H9 (cell line): ENCODE data around the gene SLC44A2. TPM values are rescaled to one million over a fixed set of nuclear protein-coding genes. Genes with fewer than 3 reads are reported as not detected.
A peak's percentile ranks its signal among the peaks of the same experiment; 100 is the strongest.

ENCODE experiments used
- DNase-seq: peaks from one replicate; pipeline ENCODE4 v3.0.0-alpha.2; 2017
- H2AFZ ChIP-seq: one replicate; pipeline ENCODE4 v1.6.1; 2013; ENCODE audit warnings: mild to moderate bottlenecking, low read length, control low read depth, moderate library complexity
- H2AK5ac ChIP-seq: 2 replicates; pipeline ENCODE4 v1.6.1; 2013; ENCODE audit warnings: low read length, control low read depth, mixed read lengths; ENCODE audit not compliant: insufficient read length
- H2BK120ac ChIP-seq: one replicate; pipeline ENCODE4 v1.6.1; 2013; ENCODE audit warnings: low read depth, mild to moderate bottlenecking, low read length, control low read depth, inconsistent platforms; ENCODE audit not compliant: poor library complexity, severe bottlenecking
- H2BK12ac ChIP-seq: 2 replicates; pipeline ENCODE4 v1.6.1; 2013; ENCODE audit warnings: low read length, control low read depth, mixed read lengths, low read depth; ENCODE audit not compliant: insufficient read length
- H2BK15ac ChIP-seq: 2 replicates; pipeline ENCODE4 v1.6.1; 2013; ENCODE audit warnings: low read depth, low read length, control low read depth
- H2BK20ac ChIP-seq: one replicate; pipeline ENCODE4 v1.6.1; 2013; ENCODE audit warnings: low read depth, mild to moderate bottlenecking, low read length, control low read depth, inconsistent platforms; ENCODE audit not compliant: poor library complexity, severe bottlenecking
- H2BK5ac ChIP-seq: 2 replicates; pipeline ENCODE4 v1.6.1; 2013; ENCODE audit warnings: low read length, control low read depth, mixed read lengths; ENCODE audit not compliant: insufficient read length
- H3K14ac ChIP-seq: 2 replicates; pipeline ENCODE4 v1.6.1; 2013; ENCODE audit warnings: low read length, control low read depth; ENCODE audit not compliant: insufficient read depth
- H3K18ac ChIP-seq: 2 replicates; pipeline ENCODE4 v1.6.1; 2013; ENCODE audit warnings: low read depth, mild to moderate bottlenecking, mixed read lengths, low read length, control low read depth; ENCODE audit not compliant: insufficient read length
- H3K23ac ChIP-seq: 2 replicates; pipeline ENCODE4 v1.6.1; 2013; ENCODE audit warnings: low read length, control low read depth, mixed read lengths, low read depth; ENCODE audit not compliant: insufficient read length
- H3K23me2 ChIP-seq: 2 replicates; pipeline ENCODE4 v1.6.1; 2013; ENCODE audit warnings: low read depth, mild to moderate bottlenecking, mixed read lengths, low read length, control low read depth; ENCODE audit not compliant: insufficient read length, poor library complexity, severe bottlenecking
- H3K27ac ChIP-seq: 2 replicates; pipeline ENCODE4 v1.5.1; 2013; ENCODE audit warnings: low read length, control low read depth, mixed read lengths, low read depth; ENCODE audit not compliant: insufficient read length
- H3K27me3 ChIP-seq: 2 replicates; pipeline ENCODE4 v1.6.1; 2013; ENCODE audit warnings: low read length, control low read depth, inconsistent platforms; ENCODE audit not compliant: insufficient read depth
- H3K4ac ChIP-seq: 2 replicates; pipeline ENCODE4 v1.6.1; 2013; ENCODE audit warnings: low read depth, mild to moderate bottlenecking, control low read depth, inconsistent platforms, low read length, moderate library complexity
- H3K4me1 ChIP-seq: 2 replicates; pipeline ENCODE4 v1.6.1; 2013; ENCODE audit warnings: low read length, control low read depth, inconsistent platforms; ENCODE audit not compliant: insufficient read depth
- H3K4me2 ChIP-seq: 2 replicates; pipeline ENCODE4 v1.6.1; 2013; ENCODE audit warnings: low read length, control low read depth, mixed read lengths; ENCODE audit not compliant: insufficient read length, insufficient read depth
- H3K56ac ChIP-seq: 2 replicates; pipeline ENCODE4 v1.6.1; 2013; ENCODE audit warnings: low read depth, mild to moderate bottlenecking, mixed read lengths, low read length, control low read depth; ENCODE audit not compliant: insufficient read length
- H3K79me1 ChIP-seq: 2 replicates; pipeline ENCODE4 v1.6.1; 2013; ENCODE audit warnings: low read depth, mild to moderate bottlenecking, moderate library complexity, low read length, control low read depth, inconsistent platforms; ENCODE audit not compliant: insufficient read depth, poor library complexity, severe bottlenecking
- H3K79me2 ChIP-seq: 2 replicates; pipeline ENCODE4 v1.6.1; 2013; ENCODE audit warnings: low read length, control low read depth, inconsistent platforms; ENCODE audit not compliant: insufficient read depth
- H3K9ac ChIP-seq: 2 replicates; pipeline ENCODE4 v1.6.1; 2013; ENCODE audit warnings: low read length, control low read depth, mixed read lengths; ENCODE audit not compliant: insufficient read length; ENCODE audit errors: extremely low read depth
- H3K9me3 ChIP-seq: one replicate; pipeline ENCODE4 v1.6.1; 2013; ENCODE audit warnings: low read depth, low read length, inconsistent platforms; ENCODE audit not compliant: control insufficient read depth
- H3T11ph ChIP-seq: one replicate; pipeline ENCODE4 v1.6.1; 2013; ENCODE audit warnings: mild to moderate bottlenecking, low read length, control low read depth, inconsistent platforms
- H4K20me1 ChIP-seq: one replicate; pipeline ENCODE4 v1.6.1; 2013; ENCODE audit not compliant: control insufficient read depth, insufficient read length, insufficient read depth
- H4K5ac ChIP-seq: 2 replicates; pipeline ENCODE4 v1.6.1; 2013; ENCODE audit warnings: low read depth, mild to moderate bottlenecking, mixed read lengths, low read length, control low read depth; ENCODE audit not compliant: insufficient read length
- H4K8ac ChIP-seq: replicated peaks from 2 replicates; pipeline ENCODE4 v1.6.1; 2013; ENCODE audit warnings: low read length, control low read depth, mixed read lengths, low read depth; ENCODE audit not compliant: insufficient read length
- H4K91ac ChIP-seq: 2 replicates; pipeline ENCODE4 v1.6.1; 2013; ENCODE audit warnings: low read depth, mild to moderate bottlenecking, moderate library complexity, mixed read lengths, low read length, control low read depth; ENCODE audit not compliant: insufficient read length
- H3K27ac Mint-ChIP-seq, 3 experiments: 2 replicates in 2 of 3; 3 replicates in 1 of 3; pipeline ENCODE4 v1.8.0; 2020 to 2021; ENCODE audit warnings: mixed read lengths in 3 of 3, mild to moderate bottlenecking in 1 of 3, moderate library complexity in 1 of 3
- H3K27me3 Mint-ChIP-seq: 2 replicates; pipeline ENCODE4 v1.8.0; 2021; ENCODE audit warnings: low read depth, mild to moderate bottlenecking, moderate library complexity, mixed read lengths
- H3K36me3 Mint-ChIP-seq, 3 experiments: 2 replicates in 2 of 3; 3 replicates in 1 of 3; pipeline ENCODE4 v1.8.0; 2020 to 2021; ENCODE audit warnings: low read depth in 3 of 3, mixed read lengths in 3 of 3; ENCODE audit not compliant: insufficient read depth in 1 of 3
- H3K4me1 Mint-ChIP-seq, 2 experiments: 2 replicates each; pipeline ENCODE4 v1.8.0; 2020; ENCODE audit warnings: mixed read lengths in 2 of 2
- H3K4me3 Mint-ChIP-seq, 2 experiments: 2 replicates in 1 of 2; 3 replicates in 1 of 2; pipeline ENCODE4 v1.8.0; 2020 to 2021; ENCODE audit warnings: mild to moderate bottlenecking in 2 of 2, mixed read lengths in 2 of 2, moderate library complexity in 1 of 2
- H3K9me3 Mint-ChIP-seq, 2 experiments: 2 replicates in 1 of 2; 3 replicates in 1 of 2; pipeline ENCODE4 v1.8.0; 2020; ENCODE audit warnings: mild to moderate bottlenecking in 2 of 2, mixed read lengths in 2 of 2, moderate library complexity in 1 of 2
- WGBS: extraction: QIAGEN DNeasy Blood & Tissue Kit; methylation state at CpG from one replicate; pipeline ENCODE4 v1.1.7; 2013; ENCODE audit warnings: missing lambda C conversion rate, low lambda C conversion rate, mixed read lengths; ENCODE audit not compliant: insufficient read length; ENCODE audit errors: extremely low coverage; 5-methylcytosine and 5-hydroxymethylcytosine counted together
- total RNA-seq: library from RNA; stranded (reverse); gene quantifications from 2 replicates; pipeline ENCODE4 v1.2.1, GENCODE V29; 2021
- TF ChIP-seq, protein P1 (sequence below): fragments of 200-600 bp; sonication (generic); conservative IDR thresholded peaks from 3 replicates; pipeline ENCODE4 v1.8.0; 2021; ENCODE audit warnings: antibody characterized with exemption, mild to moderate bottlenecking

SLC44A2 gene
- total RNA-seq, 1 experiment from 2014 or later = 121 TPM

DNA sequence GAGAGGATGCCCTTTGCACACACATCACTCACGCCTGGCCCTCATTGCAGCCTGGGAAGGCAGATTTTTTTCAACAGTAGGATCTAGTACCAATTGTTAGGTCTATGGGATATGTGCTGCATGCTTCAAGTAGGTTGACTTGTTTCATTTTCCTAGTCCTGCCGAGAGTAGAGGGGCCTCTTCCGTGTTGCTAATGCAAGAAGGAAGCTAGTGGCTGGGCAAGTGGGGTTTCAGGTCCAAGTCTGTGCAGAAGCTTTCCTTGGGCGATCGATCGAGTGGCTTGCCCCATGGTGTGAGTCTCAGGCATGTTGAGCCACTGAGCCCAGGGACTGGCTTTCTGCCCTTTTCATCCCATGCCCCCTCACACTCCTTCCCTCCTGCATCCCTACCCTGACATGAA lies 42.5 kb downstream of the SLC44A2 start:
- Mint-ChIP-seq H3K36me3 (peaks cover 48 to 65% (median 60%) of the 10 kb centered on the region in 3 experiments), H3K27me3 (no peaks in the 10 kb centered on the region; the same call in 1 of the 2 replicates), H3K9me3 (no peaks in the 10 kb centered on the region), H3K4me1 (peaks cover 5 to 9% of the 10 kb centered on the region in 2 experiments), H3K27ac (peak overlapping the region in 1 of 3 experiments; percentile 55; a peak in 2 of 7 replicates), H3K4me3 (peak overlapping the region in 1 of 2 experiments; percentile 38; a peak in 2 of 5 replicates)
- Histone ChIP-seq H3K4ac (no peak overlapping the region), H2BK20ac (no peak overlapping the region), H3K79me1 (peaks cover 4% of the 10 kb centered on the region), H3K4me1 (no peaks in the 10 kb centered on the region), H3K27ac (no peak overlapping the region), H3K79me2 (peaks cover 80% of the 10 kb centered on the region), H3K18ac (no peak overlapping the region), H2AK5ac (no peak overlapping the region), H3K9me3 (no peaks in the 10 kb centered on the region), H4K5ac (no peak overlapping the region), H4K91ac (no peak overlapping the region), H4K8ac (no peak overlapping the region), H2BK12ac (no peak overlapping the region), H3K23ac (no peak overlapping the region), H2AFZ (no peak overlapping the region), H4K20me1 (no peaks in the 10 kb centered on the region), H3K23me2 (no peaks in the 10 kb centered on the region), H2BK5ac (no peak overlapping the region), H3K56ac (no peak overlapping the region), H3T11ph (no peak overlapping the region), H2BK15ac (no peak overlapping the region), H3K14ac (no peak overlapping the region), H3K4me2 (no peak overlapping the region), H3K27me3 (no peaks in the 10 kb centered on the region), H3K9ac (no peak overlapping the region), H2BK120ac (no peak overlapping the region)
- no peak for DNase-seq
- TF ChIP-seq, protein P1, sequence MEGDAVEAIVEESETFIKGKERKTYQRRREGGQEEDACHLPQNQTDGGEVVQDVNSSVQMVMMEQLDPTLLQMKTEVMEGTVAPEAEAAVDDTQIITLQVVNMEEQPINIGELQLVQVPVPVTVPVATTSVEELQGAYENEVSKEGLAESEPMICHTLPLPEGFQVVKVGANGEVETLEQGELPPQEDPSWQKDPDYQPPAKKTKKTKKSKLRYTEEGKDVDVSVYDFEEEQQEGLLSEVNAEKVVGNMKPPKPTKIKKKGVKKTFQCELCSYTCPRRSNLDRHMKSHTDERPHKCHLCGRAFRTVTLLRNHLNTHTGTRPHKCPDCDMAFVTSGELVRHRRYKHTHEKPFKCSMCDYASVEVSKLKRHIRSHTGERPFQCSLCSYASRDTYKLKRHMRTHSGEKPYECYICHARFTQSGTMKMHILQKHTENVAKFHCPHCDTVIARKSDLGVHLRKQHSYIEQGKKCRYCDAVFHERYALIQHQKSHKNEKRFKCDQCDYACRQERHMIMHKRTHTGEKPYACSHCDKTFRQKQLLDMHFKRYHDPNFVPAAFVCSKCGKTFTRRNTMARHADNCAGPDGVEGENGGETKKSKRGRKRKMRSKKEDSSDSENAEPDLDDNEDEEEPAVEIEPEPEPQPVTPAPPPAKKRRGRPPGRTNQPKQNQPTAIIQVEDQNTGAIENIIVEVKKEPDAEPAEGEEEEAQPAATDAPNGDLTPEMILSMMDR = no peak
- no CpG with 5 or more reads among the region's 6 CpGs for WGBS
